Smooth muscle cell (in vitro differentiated cells): Measurements from ENCODE around the gene RP9. TPM values are rescaled to one million over a fixed set of nuclear protein-coding genes. Genes with fewer than 3 reads are reported as not detected.
"Not testable (repeated sequence)": the region's sequence is repeated elsewhere in the genome, so short reads cannot be mapped to it uniquely, and the experiment has no call there.

Experiments
- DNase-seq: peaks from one replicate; lab custom pipeline; 2025; ENCODE audit not compliant: unreplicated experiment; lab: John Stamatoyannopoulos, UW
- H2AFZ ChIP-seq: fragments of 200-600 bp; sonication (generic); 2 replicates; pipeline ENCODE4 v1.6.0; 2016; ENCODE audit warnings: antibody characterized with exemption, low read depth, mild to moderate bottlenecking
- H3F3A ChIP-seq: fragments of 200-600 bp; sonication (generic); 2 replicates; pipeline ENCODE4 v1.6.0; 2017; ENCODE audit warnings: antibody characterized with exemption, low read depth
- H3K27ac ChIP-seq: fragments of 200-600 bp; sonication (generic); 2 replicates; pipeline ENCODE4 v1.5.1; 2016; ENCODE audit warnings: low read depth, mild to moderate bottlenecking
- H3K27me3 ChIP-seq: fragments of 200-600 bp; sonication (generic); 2 replicates; pipeline ENCODE4 v1.6.1; 2016; ENCODE audit warnings: low read depth, mild to moderate bottlenecking
- H3K36me3 ChIP-seq: fragments of 200-600 bp; sonication (generic); 2 replicates; pipeline ENCODE4 v1.5.1; 2016; ENCODE audit warnings: low read depth
- H3K4me1 ChIP-seq: fragments of 200-600 bp; sonication (generic); 2 replicates; pipeline ENCODE4 v1.5.1; 2016; ENCODE audit warnings: low read depth
- H3K4me2 ChIP-seq: fragments of 200-600 bp; sonication (generic); 2 replicates; pipeline ENCODE4 v1.6.0; 2016; ENCODE audit warnings: mild to moderate bottlenecking
- H3K4me3 ChIP-seq: fragments of 200-600 bp; sonication (generic); 2 replicates; pipeline ENCODE4 v1.5.1; 2016; ENCODE audit warnings: mild to moderate bottlenecking
- H3K79me2 ChIP-seq: fragments of 200-600 bp; sonication (generic); 2 replicates; pipeline ENCODE4 v1.6.0; 2016; ENCODE audit warnings: low read depth, mild to moderate bottlenecking
- H3K9ac ChIP-seq: fragments of 200-600 bp; sonication (generic); 2 replicates; pipeline ENCODE4 v1.6.0; 2016; ENCODE audit warnings: low read depth
- H3K9me3 ChIP-seq: fragments of 200-600 bp; sonication (generic); replicated peaks from 2 replicates; pipeline ENCODE4 v1.5.1; 2016; ENCODE audit warnings: low read depth
- H4K20me1 ChIP-seq: fragments of 200-600 bp; sonication (generic); 2 replicates; pipeline ENCODE4 v1.6.0; 2016; ENCODE audit warnings: low read depth
- WGBS: methylation state at CpG from one replicate; pipeline ENCODE4 v1.1.7; 2016; ENCODE audit warnings: low lambda C conversion rate; 5-methylcytosine and 5-hydroxymethylcytosine counted together
- polyA plus RNA-seq: library from polyadenylated mRNA; unstranded; fragments of >200 nt; fragmentation: Nextera tagmentation; extraction: Ambion mirVana; gene quantifications from 2 replicates; pipeline ENCODE4 v1.2.1, GENCODE V29; 2016
- total RNA-seq: library from RNA; depleted of rRNA; stranded (reverse); fragments of >200 nt; gene quantifications from 2 replicates; pipeline ENCODE4 v1.2.3, GENCODE V29; 2014
- TF ChIP-seq, protein P1 (sequence below): fragments of 200-600 bp; sonication (generic); IDR thresholded peaks from 2 replicates; pipeline ENCODE4 v1.5.1; 2017; ENCODE audit warnings: borderline replicate concordance, mild to moderate bottlenecking, antibody characterized with exemption; ENCODE audit not compliant: insufficient read depth, poor library complexity, severe bottlenecking

Gene RP9
- total and polyA plus RNA-seq, 2 experiments from 2014 or later: 15.3 to 28.3 TPM

DNA sequence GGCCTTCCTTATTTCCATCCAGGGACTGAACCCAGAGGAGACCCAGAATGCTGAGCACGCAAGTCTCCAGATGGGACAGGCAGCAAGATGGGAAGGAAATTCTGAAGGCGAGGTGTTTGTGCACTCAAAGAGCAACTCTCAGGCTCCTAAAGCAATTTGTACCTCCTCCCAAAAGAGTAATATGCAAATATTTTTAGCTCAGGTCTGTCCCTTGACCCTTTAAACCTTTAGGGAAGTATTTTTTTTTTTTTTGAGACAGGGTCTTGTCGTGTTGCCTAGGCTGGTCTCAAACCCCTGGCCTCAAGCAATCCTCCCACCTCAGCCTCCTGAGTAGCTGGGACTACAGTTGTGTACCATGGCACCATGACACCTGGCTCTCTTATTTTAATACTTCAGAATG is 8.4 kb downstream of the RP9 start:
- no peaks in the 10 kb centered on the region for H3K9me3 ChIP-seq
- no peak overlapping the region for H3K4me2 ChIP-seq
- peaks cover 35% of the 10 kb centered on the region for H3K79me2 ChIP-seq
- peaks cover 28% of the 10 kb centered on the region for H3K36me3 ChIP-seq
- peaks cover 52% of the 10 kb centered on the region for H4K20me1 ChIP-seq
- H3K27ac ChIP-seq: no peak overlapping the region
- H3K4me1 ChIP-seq: no peaks in the 10 kb centered on the region
- 94% methylated on average over 3 of the region's 3 CpGs for WGBS
- no peak for DNase-seq
- H3K27me3 ChIP-seq: no peaks in the 10 kb centered on the region
- TF ChIP-seq, protein P1, sequence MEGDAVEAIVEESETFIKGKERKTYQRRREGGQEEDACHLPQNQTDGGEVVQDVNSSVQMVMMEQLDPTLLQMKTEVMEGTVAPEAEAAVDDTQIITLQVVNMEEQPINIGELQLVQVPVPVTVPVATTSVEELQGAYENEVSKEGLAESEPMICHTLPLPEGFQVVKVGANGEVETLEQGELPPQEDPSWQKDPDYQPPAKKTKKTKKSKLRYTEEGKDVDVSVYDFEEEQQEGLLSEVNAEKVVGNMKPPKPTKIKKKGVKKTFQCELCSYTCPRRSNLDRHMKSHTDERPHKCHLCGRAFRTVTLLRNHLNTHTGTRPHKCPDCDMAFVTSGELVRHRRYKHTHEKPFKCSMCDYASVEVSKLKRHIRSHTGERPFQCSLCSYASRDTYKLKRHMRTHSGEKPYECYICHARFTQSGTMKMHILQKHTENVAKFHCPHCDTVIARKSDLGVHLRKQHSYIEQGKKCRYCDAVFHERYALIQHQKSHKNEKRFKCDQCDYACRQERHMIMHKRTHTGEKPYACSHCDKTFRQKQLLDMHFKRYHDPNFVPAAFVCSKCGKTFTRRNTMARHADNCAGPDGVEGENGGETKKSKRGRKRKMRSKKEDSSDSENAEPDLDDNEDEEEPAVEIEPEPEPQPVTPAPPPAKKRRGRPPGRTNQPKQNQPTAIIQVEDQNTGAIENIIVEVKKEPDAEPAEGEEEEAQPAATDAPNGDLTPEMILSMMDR: no peak
- no peak overlapping the region for H3K9ac ChIP-seq
- no peak overlapping the region for H3K4me3 ChIP-seq
- peaks cover 3% of the 10 kb centered on the region for H3F3A ChIP-seq
- no peak overlapping the region for H2AFZ ChIP-seq

DNA sequence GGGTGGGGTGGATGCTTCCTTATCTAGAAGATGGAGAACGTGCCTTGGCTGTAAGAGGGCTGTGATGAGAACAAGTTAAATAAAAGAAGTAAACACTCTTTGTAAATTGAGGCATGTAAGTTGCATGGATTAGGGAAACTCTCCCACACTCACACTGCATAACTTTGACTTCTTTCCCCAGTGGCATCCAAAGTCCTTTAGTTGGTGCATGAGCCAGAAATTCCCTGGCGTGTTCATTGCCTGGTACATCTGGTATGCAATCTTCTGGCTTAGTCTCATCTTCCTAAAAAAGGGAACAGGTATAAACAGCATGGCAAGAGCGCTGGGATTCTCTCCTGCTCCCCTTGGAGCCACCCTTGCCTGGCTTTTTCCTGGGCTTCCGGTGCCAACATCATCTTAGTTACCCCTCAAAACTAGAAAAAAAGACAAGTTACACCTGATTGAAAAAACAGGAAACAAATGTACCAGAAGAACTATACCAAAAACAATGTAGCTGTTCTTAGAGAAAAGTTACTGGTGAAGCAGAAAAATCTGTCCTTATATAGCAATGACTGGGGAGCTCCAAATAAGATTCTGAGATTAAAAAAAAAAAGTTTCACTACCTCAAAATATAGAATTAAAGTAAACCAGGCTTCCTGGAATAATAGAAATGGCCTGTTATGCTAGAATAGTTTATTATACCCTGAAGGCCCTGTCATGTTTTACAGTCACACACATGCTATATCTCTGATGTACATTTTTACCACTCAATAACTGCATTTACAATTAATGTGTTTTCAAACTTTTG is 9.9 kb downstream of the RP9 start:
- peaks cover 34% of the 10 kb centered on the region for H3K36me3 ChIP-seq
- no peak overlapping the region for H3K4me3 ChIP-seq
- peaks cover 22% of the 10 kb centered on the region for H3K79me2 ChIP-seq
- WGBS: 82% methylated on average over 4 of the region's 4 CpGs
- H3K4me1 ChIP-seq: no peaks in the 10 kb centered on the region
- H3K9me3 ChIP-seq: no peaks in the 10 kb centered on the region
- H3F3A ChIP-seq: peaks cover 3% of the 10 kb centered on the region
- no peak overlapping the region for H3K9ac ChIP-seq
- no peak overlapping the region for H2AFZ ChIP-seq
- no peak overlapping the region for H3K27ac ChIP-seq
- H3K4me2 ChIP-seq: no peak overlapping the region
- no peak for DNase-seq
- TF ChIP-seq, protein P1: no peak
- no peaks in the 10 kb centered on the region for H3K27me3 ChIP-seq
- H4K20me1 ChIP-seq: peaks cover 40% of the 10 kb centered on the region

DNA sequence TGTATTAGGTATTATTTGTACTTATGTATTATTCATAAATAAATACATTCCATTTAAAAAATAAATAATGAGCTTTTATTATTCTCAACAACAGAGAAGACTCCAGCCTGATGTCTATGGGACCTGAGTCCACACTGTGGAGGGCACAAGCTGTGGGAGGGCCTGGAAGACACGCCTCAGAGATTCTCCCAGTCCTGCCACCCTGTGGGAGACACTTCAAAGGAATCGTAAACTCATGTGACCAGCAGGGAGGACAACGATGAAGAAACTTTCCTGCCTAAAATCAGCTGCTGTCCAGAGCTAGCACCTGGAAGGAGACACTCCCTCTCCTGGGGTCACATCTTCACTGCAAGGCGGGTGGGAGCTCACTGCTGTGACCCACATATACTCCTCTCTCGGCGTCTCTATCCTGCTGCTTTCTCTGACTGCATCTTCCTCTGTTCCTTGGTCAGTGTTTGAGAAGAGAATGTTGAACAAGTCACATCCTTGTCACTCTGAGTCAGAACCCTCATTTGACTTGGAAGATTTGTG is 14.4 kb downstream of the RP9 start:
- DNase-seq, H3K9ac ChIP-seq: not testable (repeated sequence)
- peaks cover 29% of the 10 kb centered on the region for H3K36me3 ChIP-seq

DNA sequence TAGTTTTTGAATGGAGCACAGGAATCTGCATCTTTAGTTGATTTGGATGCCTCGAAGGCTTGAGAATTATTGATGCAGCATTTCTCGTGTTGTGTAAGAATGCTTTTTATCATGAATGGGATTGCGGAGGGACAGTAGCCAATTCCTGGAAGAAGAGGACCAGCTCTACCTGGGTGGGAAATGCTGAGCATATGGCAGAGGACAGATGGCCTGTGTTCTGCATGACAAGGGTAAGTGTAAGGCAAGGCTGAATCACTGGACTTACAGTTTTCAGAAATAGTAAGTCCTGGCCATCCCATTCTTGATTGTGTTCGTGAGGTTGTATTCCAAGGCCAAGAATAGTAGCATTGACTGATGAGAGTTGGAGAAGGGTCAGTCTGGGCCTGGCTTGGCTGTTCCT is 15.9 kb downstream of the RP9 start:
- H3K4me3 ChIP-seq: no peak overlapping the region
- peaks cover 3% of the 10 kb centered on the region for H3F3A ChIP-seq
- no peak overlapping the region for H3K4me2 ChIP-seq
- TF ChIP-seq, protein P1: no peak
- peaks cover 23% of the 10 kb centered on the region for H3K36me3 ChIP-seq
- no peaks in the 10 kb centered on the region for H3K27me3 ChIP-seq
- no peaks in the 10 kb centered on the region for H3K79me2 ChIP-seq
- no peaks in the 10 kb centered on the region for H3K9me3 ChIP-seq
- no peak for DNase-seq
- no peaks in the 10 kb centered on the region for H4K20me1 ChIP-seq
- H3K27ac ChIP-seq: no peak overlapping the region
- H2AFZ ChIP-seq: no peak overlapping the region
- 98% methylated on average over 4 of the region's 4 CpGs for WGBS
- H3K4me1 ChIP-seq: no peaks in the 10 kb centered on the region
- H3K9ac ChIP-seq: no peak overlapping the region

More for the DNA sequence above, 14.4 kb downstream of the RP9 start:
- H4K20me1 ChIP-seq, H3K9me3 ChIP-seq, H3K27ac ChIP-seq, H3K4me1 ChIP-seq, H3F3A ChIP-seq, H2AFZ ChIP-seq, H3K4me2 ChIP-seq, H3K4me3 ChIP-seq, H3K79me2 ChIP-seq, H3K27me3 ChIP-seq: not testable (repeated sequence)
- WGBS: 95% methylated on average over 6 of the region's 6 CpGs
